Measurements from ENCODE around the gene ARL4A. TPM values are rescaled to one million over a fixed set of nuclear protein-coding genes. Genes with fewer than 3 reads are reported as not detected.

ARL4A gene
- total and polyA plus RNA-seq, 9 of the 15 experiments (the other 6 are each of a cell fraction or from before 2014, with no cell fraction given), result 118 to 688 (median 172) TPM

DNA sequence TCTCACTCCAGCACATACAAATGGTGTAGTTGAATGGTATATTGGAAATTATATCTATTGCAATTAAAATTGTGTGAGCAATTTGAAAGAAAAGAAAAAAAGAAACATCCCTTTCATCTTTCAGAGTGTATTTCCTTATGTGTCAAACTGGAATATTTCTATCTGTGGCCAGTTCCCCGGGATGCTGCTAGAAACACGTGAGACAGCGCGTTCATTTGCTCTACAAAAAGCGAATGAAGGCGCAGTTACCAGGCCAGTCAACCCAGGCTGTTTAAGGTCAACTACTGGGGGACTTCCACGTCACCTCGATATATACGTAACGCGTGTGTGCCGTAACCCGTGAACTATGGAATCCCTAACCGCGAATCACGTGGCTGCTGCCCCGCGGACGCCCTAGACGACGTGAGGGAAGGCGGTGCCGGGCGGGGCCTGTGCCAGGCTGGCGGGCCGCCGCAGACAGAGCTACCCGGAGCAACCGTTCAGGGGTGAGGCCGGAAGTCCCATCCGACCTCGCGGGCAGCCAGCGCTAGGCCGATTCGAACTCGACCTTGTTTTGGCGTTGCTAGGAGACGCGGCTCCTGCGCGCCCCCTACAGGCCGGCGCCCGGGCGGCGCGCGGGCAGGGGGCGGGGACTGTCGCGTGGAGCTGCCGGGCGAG, 1.1 kb upstream of the ARL4A start (continued):
- TF ChIP-seq ZBTB7A (IDR thresholded peaks at IDR 0.05; ENCODE audit: borderline replicate concordance, control insufficient read depth, low read depth, low read length), result no peak
- TF ChIP-seq SMC3 (conservative IDR thresholded peaks at IDR 0.05; ENCODE audit: insufficient read depth, low read depth, low read length), result peak; percentile 34
- no peak for TF ChIP-seq ZNF277 (CRISPR knock-in tag; IDR thresholded peaks at IDR 0.05; ENCODE audit: borderline replicate concordance)
- TF ChIP-seq, protein P1, sequence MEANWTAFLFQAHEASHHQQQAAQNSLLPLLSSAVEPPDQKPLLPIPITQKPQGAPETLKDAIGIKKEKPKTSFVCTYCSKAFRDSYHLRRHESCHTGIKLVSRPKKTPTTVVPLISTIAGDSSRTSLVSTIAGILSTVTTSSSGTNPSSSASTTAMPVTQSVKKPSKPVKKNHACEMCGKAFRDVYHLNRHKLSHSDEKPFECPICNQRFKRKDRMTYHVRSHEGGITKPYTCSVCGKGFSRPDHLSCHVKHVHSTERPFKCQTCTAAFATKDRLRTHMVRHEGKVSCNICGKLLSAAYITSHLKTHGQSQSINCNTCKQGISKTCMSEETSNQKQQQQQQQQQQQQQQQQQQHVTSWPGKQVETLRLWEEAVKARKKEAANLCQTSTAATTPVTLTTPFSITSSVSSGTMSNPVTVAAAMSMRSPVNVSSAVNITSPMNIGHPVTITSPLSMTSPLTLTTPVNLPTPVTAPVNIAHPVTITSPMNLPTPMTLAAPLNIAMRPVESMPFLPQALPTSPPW (CRISPR knock-in tag; IDR thresholded peaks at IDR 0.05), result peak; percentile 69
- no peak; the same call in 1 of the 2 replicates for TF ChIP-seq HDAC2 (IDR thresholded peaks at IDR 0.05)
- no peak for TF ChIP-seq NKRF (IDR thresholded peaks at IDR 0.05; ENCODE audit: borderline replicate concordance)
- TF ChIP-seq TRIM24 (IDR thresholded peaks at IDR 0.05), result peak; percentile 42 to 80; a peak in 3 of 4 replicates
- TF ChIP-seq NR2C1 (IDR thresholded peaks at IDR 0.05), result peak; percentile 87
- TF ChIP-seq NR2C1 (tag; IDR thresholded peaks at IDR 0.05), result peak; percentile 86
- TF ChIP-seq CREBBP (IDR thresholded peaks at IDR 0.05; ENCODE audit: low read depth, low read length), result no peak
- peak; percentile 99 for TF ChIP-seq FOXJ3 (CRISPR knock-in tag; IDR thresholded peaks at IDR 0.05)
- TF ChIP-seq BHLHE40 (IDR thresholded peaks at IDR 0.05; ENCODE audit: low read length), result peak; percentile 90
- TF ChIP-seq ZFP30 (CRISPR knock-in tag; IDR thresholded peaks at IDR 0.05; ENCODE audit: borderline replicate concordance), result no peak
- no peak for TF ChIP-seq AFF1 (IDR thresholded peaks at IDR 0.05; ENCODE audit: low read depth in 1 of 2, partially characterized antibody in 2 of 2)
- TF ChIP-seq COPS2 (conservative IDR thresholded peaks at IDR 0.05), result no peak
- TF ChIP-seq MAFK (IDR thresholded peaks at IDR 0.05; ENCODE audit: low read length), result no peak
- TF ChIP-seq, protein P2, sequence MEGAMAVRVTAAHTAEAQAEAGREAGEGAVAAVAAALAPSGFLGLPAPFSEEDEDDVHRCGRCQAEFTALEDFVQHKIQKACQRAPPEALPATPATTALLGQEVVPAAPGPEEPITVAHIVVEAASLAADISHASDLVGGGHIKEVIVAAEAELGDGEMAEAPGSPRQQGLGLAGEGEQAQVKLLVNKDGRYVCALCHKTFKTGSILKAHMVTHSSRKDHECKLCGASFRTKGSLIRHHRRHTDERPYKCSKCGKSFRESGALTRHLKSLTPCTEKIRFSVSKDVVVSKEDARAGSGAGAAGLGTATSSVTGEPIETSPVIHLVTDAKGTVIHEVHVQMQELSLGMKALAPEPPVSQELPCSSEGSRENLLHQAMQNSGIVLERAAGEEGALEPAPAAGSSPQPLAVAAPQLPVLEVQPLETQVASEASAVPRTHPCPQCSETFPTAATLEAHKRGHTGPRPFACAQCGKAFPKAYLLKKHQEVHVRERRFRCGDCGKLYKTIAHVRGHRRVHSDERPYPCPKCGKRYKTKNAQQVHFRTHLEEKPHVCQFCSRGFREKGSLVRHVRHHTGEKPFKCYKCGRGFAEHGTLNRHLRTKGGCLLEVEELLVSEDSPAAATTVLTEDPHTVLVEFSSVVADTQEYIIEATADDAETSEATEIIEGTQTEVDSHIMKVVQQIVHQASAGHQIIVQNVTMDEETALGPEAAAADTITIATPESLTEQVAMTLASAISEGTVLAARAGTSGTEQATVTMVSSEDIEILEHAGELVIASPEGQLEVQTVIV (CRISPR knock-in tag; IDR thresholded peaks at IDR 0.05; ENCODE audit: borderline replicate concordance), result no peak
